Activated naive CD4-positive, alpha-beta T cell treated with anti-CD3 and anti-CD28 coated beads, Interleukin-2, amount 50 U/mL, for 16 hours (primary cell): Measurements from ENCODE around the gene PNISR.
"Not testable (repeated sequence)": the region's sequence is repeated elsewhere in the genome, so short reads cannot be mapped to it uniquely, and the experiment has no call there.

Experiments
- DNase-seq: peaks from one replicate; pipeline ENCODE4 v3.0.0-alpha.2; 2020

The PNISR gene

GRCh38 chr6:99424761-99425646 is at the start of gene PNISR:
Gene PNISR, minus strand, starts transcription at chr6:99425308. Its CDS starts 10,649 bp downstream, at chr6:99414659.
- DNase-seq = peak; percentile 85

- DNase-seq = no peak
These were observed 48.6 kb upstream of the PNISR start for GRCh38 chr6:99473730-99474129.

GRCh38 chr6:99471638-99472037 is 46.5 kb upstream of the PNISR start:
- no peak for DNase-seq

GRCh38 chr6:99467509-99468106 is 42.5 kb upstream of the PNISR start:
- DNase-seq = no peak

- not testable (repeated sequence) for DNase-seq
These were observed 34.0 kb upstream of the PNISR start for GRCh38 chr6:99459133-99459532.

- no peak for DNase-seq
These were observed 33.2 kb upstream of the PNISR start for GRCh38 chr6:99458319-99458718.

- DNase-seq = no peak
These were observed 21.0 kb upstream of the PNISR start for GRCh38 chr6:99446076-99446475.

- no peak for DNase-seq
These were observed 9.8 kb upstream of the PNISR start for GRCh38 chr6:99434702-99435530.

- DNase-seq = no peak
These were observed 7.8 kb upstream of the PNISR start for GRCh38 chr6:99432877-99433276.

GRCh38 chr6:99431901-99432300 is 6.8 kb upstream of the PNISR start:
- DNase-seq = no peak

- DNase-seq = no peak
These were observed 2.9 kb upstream of the PNISR start for GRCh38 chr6:99427988-99428387.

- no peak for DNase-seq
These were observed 1.3 kb upstream of the PNISR start for GRCh38 chr6:99426451-99426757.

- DNase-seq = peak; percentile 63
These were observed 741 bp upstream of the PNISR start for GRCh38 chr6:99425647-99426450.

- no peak for DNase-seq
These were observed 1.1 kb downstream of the PNISR start for GRCh38 chr6:99424022-99424421.

- no peak for DNase-seq
These were observed 2.2 kb downstream of the PNISR start for GRCh38 chr6:99422912-99423311.

GRCh38 chr6:99416892-99417767 is 8.0 kb downstream of the PNISR start:
- DNase-seq = no peak

GRCh38 chr6:99416226-99416625 is 8.9 kb downstream of the PNISR start:
- no peak for DNase-seq

GRCh38 chr6:99415446-99415845 is 9.7 kb downstream of the PNISR start:
- DNase-seq = no peak

- no peak for DNase-seq
These were observed 13.0 kb downstream of the PNISR start for GRCh38 chr6:99412065-99412464.

- no peak for DNase-seq
These were observed 15.4 kb downstream of the PNISR start for GRCh38 chr6:99409672-99410071.

- DNase-seq = no peak
These were observed 18.0 kb downstream of the PNISR start for GRCh38 chr6:99407076-99407475.

- DNase-seq = no peak
These were observed 22.7 kb downstream of the PNISR start for GRCh38 chr6:99402448-99402847.
